Measurements from ENCODE around the gene PTPRD.

Gene PTPRD

GRCh38 chr9:9299134-9299533, 1313.7 kb downstream of the PTPRD start:
- CTCF ChIA-PET = no interaction called here
- POLR2A ChIA-PET = no interaction called here
- TF ChIP-seq CTCF (IDR thresholded peaks at IDR 0.05; ENCODE audit: insufficient read depth, low read length, missing control alignments) = no peak
- H3K4me3 ChIP-seq (ENCODE audit: low read depth, low read length) = no peak overlapping the region
- DNase-seq (ENCODE audit: low read depth, low spot score) = no peak

GRCh38 chr9:9286001-9286400, 1326.8 kb downstream of the PTPRD start:
- DNase-seq (ENCODE audit: low read depth, low spot score) = no peak
- POLR2A ChIA-PET = no interaction called here
- H3K4me3 ChIP-seq (ENCODE audit: low read depth, low read length) = no peak overlapping the region
- TF ChIP-seq CTCF (IDR thresholded peaks at IDR 0.05; ENCODE audit: insufficient read depth, low read length, missing control alignments) = no peak
- CTCF ChIA-PET = no interaction called here

- ChIA-PET CTCF (no interaction called here), POLR2A (no interaction called here)
- no peak for TF ChIP-seq CTCF (IDR thresholded peaks at IDR 0.05; ENCODE audit: insufficient read depth, low read length, missing control alignments)
- no peak overlapping the region for H3K4me3 ChIP-seq (ENCODE audit: low read depth, low read length)
- no peak for DNase-seq (ENCODE audit: low read depth, low spot score)
These were observed 1328.6 kb downstream of the PTPRD start for GRCh38 chr9:9284201-9284600.

- TF ChIP-seq CTCF (IDR thresholded peaks at IDR 0.05; ENCODE audit: insufficient read depth, low read length, missing control alignments) = no peak
- ChIA-PET CTCF (no interaction called here), POLR2A (no interaction called here)
- H3K4me3 ChIP-seq (ENCODE audit: low read depth, low read length) = no peak overlapping the region
- DNase-seq (ENCODE audit: low read depth, low spot score) = no peak
These were observed 1329.4 kb downstream of the PTPRD start for GRCh38 chr9:9283159-9283986.

- no peak for DNase-seq (ENCODE audit: low read depth, low spot score)
- H3K4me3 ChIP-seq (ENCODE audit: low read depth, low read length) = no peak overlapping the region
- ChIA-PET CTCF (no interaction called here), POLR2A (no interaction called here)
- TF ChIP-seq CTCF (IDR thresholded peaks at IDR 0.05; ENCODE audit: insufficient read depth, low read length, missing control alignments) = no peak
These were observed 1337.2 kb downstream of the PTPRD start for GRCh38 chr9:9275601-9276000.

- TF ChIP-seq CTCF (IDR thresholded peaks at IDR 0.05; ENCODE audit: insufficient read depth, low read length, missing control alignments) = no peak
- DNase-seq (ENCODE audit: low read depth, low spot score) = no peak
- ChIA-PET POLR2A (no interaction called here), CTCF (no interaction called here)
- no peak overlapping the region for H3K4me3 ChIP-seq (ENCODE audit: low read depth, low read length)
These were observed 1354.8 kb downstream of the PTPRD start for GRCh38 chr9:9257999-9258498.

Data from AG04449 (cell line).